SU-DHL-6 (cell line): Measurements from ENCODE around the gene EIF3D.

Experiments used
- H2AFZ ChIP-seq: fragments of 200-600 bp; sonication (generic); 2 replicates; pipeline ENCODE4 v1.6.1; 2014; ENCODE audit warnings: low read depth, mild to moderate bottlenecking, moderate library complexity, mixed read lengths, antibody characterized with exemption, low read length; ENCODE audit not compliant: severe bottlenecking
- H3F3A ChIP-seq: fragments of 200-600 bp; shearing (Covaris generic); 2 replicates; pipeline ENCODE4 v1.6.0; 2016; ENCODE audit warnings: antibody characterized with exemption, mild to moderate bottlenecking; ENCODE audit not compliant: insufficient read depth
- H3K27ac ChIP-seq: fragments of 200-600 bp; sonication (generic); 2 replicates; pipeline ENCODE4 v1.5.1; 2016; ENCODE audit warnings: low read depth, mild to moderate bottlenecking, low read length, moderate library complexity, mixed read lengths
- H3K27me3 ChIP-seq: fragments of 200-600 bp; sonication (generic), shearing (Covaris generic); 2 replicates; pipeline ENCODE4 v1.6.0; 2014; ENCODE audit warnings: mild to moderate bottlenecking, low read length
- H3K36me3 ChIP-seq: fragments of 200-600 bp; sonication (generic); 2 replicates; pipeline ENCODE4 v1.6.1; 2014; ENCODE audit warnings: mild to moderate bottlenecking, low read length, mixed read lengths
- H3K4me2 ChIP-seq: fragments of 300-600, 200-600 bp; shearing (Covaris generic), sonication (generic); 2 replicates; pipeline ENCODE4 v1.6.0; 2014; ENCODE audit warnings: low read length, low read depth, mild to moderate bottlenecking; ENCODE audit not compliant: poor library complexity, severe bottlenecking
- H3K4me3 ChIP-seq: fragments of 200-600 bp; sonication (generic); 2 replicates; pipeline ENCODE4 v1.5.1; 2014; ENCODE audit warnings: antibody characterized with exemption, low read length, mild to moderate bottlenecking, mixed read lengths; ENCODE audit not compliant: insufficient read depth, poor library complexity, severe bottlenecking
- H3K79me2 ChIP-seq: fragments of 200-600 bp; sonication (generic); 2 replicates; pipeline ENCODE4 v1.6.1; 2014; ENCODE audit warnings: mild to moderate bottlenecking, low read length, moderate library complexity; ENCODE audit not compliant: insufficient read depth
- H3K9ac ChIP-seq: fragments of 200-600 bp; sonication (generic); 2 replicates; pipeline ENCODE4 v1.7.0; 2014; ENCODE audit warnings: mild to moderate bottlenecking, low read length
- H3K9me2 ChIP-seq: fragments of 200-600 bp; sonication (generic); replicated peaks from 2 replicates; pipeline ENCODE4 v1.6.1; 2014; ENCODE audit warnings: low read length; ENCODE audit not compliant: insufficient read depth
- H3K9me3 ChIP-seq: fragments of 200-600 bp; sonication (generic); 2 replicates; pipeline ENCODE4 v1.6.1; 2014; ENCODE audit warnings: low read length, mixed read lengths; ENCODE audit not compliant: insufficient read depth
- H4K20me1 ChIP-seq: fragments of 200-600 bp; sonication (generic); 2 replicates; pipeline ENCODE4 v1.6.1; 2014; ENCODE audit warnings: low read depth, mild to moderate bottlenecking, antibody characterized with exemption, low read length, moderate library complexity, mixed read lengths
- EZH2phosphoT487 ChIP-seq: fragments of 200-600 bp; sonication (generic), shearing (Covaris generic); conservative IDR thresholded peaks from 2 replicates; pipeline ENCODE4 v1.6.1; 2018; ENCODE audit warnings: mild to moderate bottlenecking, antibody characterized with exemption, low read length, moderate library complexity, mixed read lengths
- TF ChIP-seq, protein P1 (sequence below): fragments of 200-600 bp; sonication (generic); IDR thresholded peaks from one replicate; pipeline ENCODE4 v1.5.1; 2017; ENCODE audit warnings: antibody characterized with exemption, mild to moderate bottlenecking, low read length, moderate library complexity; ENCODE audit not compliant: insufficient read depth, poor library complexity, severe bottlenecking

EIF3D gene

DNA sequence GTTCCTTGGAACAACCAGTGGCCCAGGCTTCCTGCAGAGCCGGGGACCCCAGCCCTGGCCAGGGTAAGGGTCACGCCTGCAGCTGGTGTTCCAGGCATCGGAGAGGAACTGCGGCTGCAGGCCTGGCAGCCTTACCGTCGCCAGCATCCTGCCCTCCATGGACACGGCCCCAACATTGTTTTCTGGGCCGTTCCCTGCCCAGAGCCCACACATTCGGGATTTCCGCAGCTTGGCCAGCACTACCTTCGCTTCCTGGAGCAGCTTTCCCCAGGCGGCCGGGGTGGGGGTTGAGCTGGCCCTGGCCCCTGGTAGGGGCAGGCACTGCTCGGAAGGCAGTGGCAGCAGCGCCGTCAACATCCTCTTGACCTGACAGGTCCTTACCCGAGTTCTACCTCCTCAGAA lies 65.2 kb downstream of the EIF3D start:
- H3F3A ChIP-seq, result no peaks in the 10 kb centered on the region
- no peak overlapping the region for H3K4me2 ChIP-seq
- no peak overlapping the region for H2AFZ ChIP-seq
- no peak overlapping the region for H3K4me3 ChIP-seq
- H3K79me2 ChIP-seq, result no peaks in the 10 kb centered on the region
- no peak overlapping the region for H3K9ac ChIP-seq
- no peak for TF ChIP-seq EZH2phosphoT487
- TF ChIP-seq, protein P1, sequence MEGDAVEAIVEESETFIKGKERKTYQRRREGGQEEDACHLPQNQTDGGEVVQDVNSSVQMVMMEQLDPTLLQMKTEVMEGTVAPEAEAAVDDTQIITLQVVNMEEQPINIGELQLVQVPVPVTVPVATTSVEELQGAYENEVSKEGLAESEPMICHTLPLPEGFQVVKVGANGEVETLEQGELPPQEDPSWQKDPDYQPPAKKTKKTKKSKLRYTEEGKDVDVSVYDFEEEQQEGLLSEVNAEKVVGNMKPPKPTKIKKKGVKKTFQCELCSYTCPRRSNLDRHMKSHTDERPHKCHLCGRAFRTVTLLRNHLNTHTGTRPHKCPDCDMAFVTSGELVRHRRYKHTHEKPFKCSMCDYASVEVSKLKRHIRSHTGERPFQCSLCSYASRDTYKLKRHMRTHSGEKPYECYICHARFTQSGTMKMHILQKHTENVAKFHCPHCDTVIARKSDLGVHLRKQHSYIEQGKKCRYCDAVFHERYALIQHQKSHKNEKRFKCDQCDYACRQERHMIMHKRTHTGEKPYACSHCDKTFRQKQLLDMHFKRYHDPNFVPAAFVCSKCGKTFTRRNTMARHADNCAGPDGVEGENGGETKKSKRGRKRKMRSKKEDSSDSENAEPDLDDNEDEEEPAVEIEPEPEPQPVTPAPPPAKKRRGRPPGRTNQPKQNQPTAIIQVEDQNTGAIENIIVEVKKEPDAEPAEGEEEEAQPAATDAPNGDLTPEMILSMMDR, result no peak
- no peaks in the 10 kb centered on the region for H4K20me1 ChIP-seq
- H3K9me3 ChIP-seq, result no peaks in the 10 kb centered on the region
- no peaks in the 10 kb centered on the region for H3K9me2 ChIP-seq
- H3K27ac ChIP-seq, result no peak overlapping the region
- H3K27me3 ChIP-seq, result no peaks in the 10 kb centered on the region
- no peaks in the 10 kb centered on the region for H3K36me3 ChIP-seq

DNA sequence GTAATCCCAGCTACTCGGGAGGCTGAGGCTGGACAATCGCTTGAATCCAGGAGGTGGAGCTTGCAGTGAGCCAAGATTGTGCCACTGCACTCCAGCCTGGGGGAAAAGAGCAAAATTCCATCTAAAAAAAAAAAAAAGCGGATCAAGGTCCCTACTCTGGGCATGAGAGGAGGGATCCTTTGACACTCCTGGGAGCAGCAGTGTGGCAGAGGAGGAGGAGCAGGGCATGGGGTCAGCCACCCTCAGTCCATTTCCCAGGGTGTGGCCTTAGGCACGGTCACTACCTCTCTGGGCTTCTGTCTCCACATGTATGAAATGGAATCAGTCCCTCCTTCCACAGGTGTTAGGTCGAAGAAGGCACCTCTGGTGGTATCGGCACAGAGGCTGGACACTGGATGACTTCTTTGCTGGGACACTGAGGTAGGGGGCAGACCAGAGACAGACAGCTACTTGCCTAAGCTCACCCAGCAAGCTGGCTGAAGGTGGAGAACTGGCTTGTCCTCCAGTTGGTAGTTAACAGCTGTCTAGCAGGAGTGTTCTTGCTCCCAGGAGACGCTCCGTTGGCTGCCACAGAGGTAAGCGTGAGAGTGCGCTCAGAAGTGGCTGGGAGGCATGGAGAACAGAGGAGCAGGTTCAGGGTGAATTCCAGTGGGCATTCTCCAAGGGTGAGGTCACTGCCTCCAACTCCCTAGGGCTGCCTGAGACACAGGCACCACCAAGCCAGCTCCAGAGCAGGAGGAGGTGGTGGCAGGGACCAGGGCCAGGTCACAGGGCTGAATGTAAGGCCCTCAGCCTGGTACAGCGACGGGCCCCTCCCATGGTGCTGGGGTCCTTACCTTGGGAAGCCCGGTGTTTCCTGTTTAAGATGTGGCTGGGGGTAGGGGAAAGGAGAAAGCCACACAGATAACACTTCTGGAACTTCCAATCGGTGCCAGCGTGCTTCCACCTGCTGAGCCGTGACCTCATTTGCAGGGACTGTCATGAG lies 67.0 kb downstream of the EIF3D start:
- Histone ChIP-seq H3K4me3 (no peak overlapping the region), H3K36me3 (no peaks in the 10 kb centered on the region), H3K9me2 (no peaks in the 10 kb centered on the region), H3K79me2 (no peaks in the 10 kb centered on the region), H3K9ac (no peak overlapping the region), H2AFZ (no peak overlapping the region), H3F3A (no peaks in the 10 kb centered on the region), H3K27me3 (no peaks in the 10 kb centered on the region), H3K9me3 (no peaks in the 10 kb centered on the region), H3K27ac (no peak overlapping the region), H3K4me2 (no peak overlapping the region), H4K20me1 (no peaks in the 10 kb centered on the region)
- TF ChIP-seq, protein P1, result no peak
- no peak for TF ChIP-seq EZH2phosphoT487
